Stimulated activated CD8-positive, alpha-beta memory T cell treated with anti-CD3 and anti-CD28 coated beads, Interleukin-12 subunit alpha, Interleukin-12 subunit beta, amount 100 ng/mL, for 24 hours (primary cell): ENCODE results near the gene FNBP1.
"Not testable (repeated sequence)": the region's sequence is repeated elsewhere in the genome, so short reads cannot be mapped to it uniquely, and the experiment has no call there.

Experiments used
- DNase-seq: peaks from one replicate; pipeline ENCODE4 v3.0.0-alpha.2; 2020; ENCODE audit errors: extremely low read depth

Gene FNBP1

GRCh38 chr9:129890718-129891299 is 152.2 kb downstream of the FNBP1 start:
- not testable (repeated sequence) for DNase-seq

GRCh38 chr9:129889941-129890717 is 152.9 kb downstream of the FNBP1 start:
- DNase-seq, result no peak

GRCh38 chr9:129889122-129889940 is 153.7 kb downstream of the FNBP1 start:
- no peak for DNase-seq

- peak; percentile 79 for DNase-seq
Measured at GRCh38 chr9:129888293-129889121, 154.5 kb downstream of the FNBP1 start.

GRCh38 chr9:129887334-129888292 is 155.4 kb downstream of the FNBP1 start:
- no peak for DNase-seq

GRCh38 chr9:129886226-129887174 is 156.5 kb downstream of the FNBP1 start:
- no peak for DNase-seq

GRCh38 chr9:129885670-129886106 is 157.3 kb downstream of the FNBP1 start:
- DNase-seq, result peak; percentile 83

GRCh38 chr9:129885018-129885669 is 157.8 kb downstream of the FNBP1 start:
- no peak for DNase-seq

- peak; percentile 93 for DNase-seq
Measured at GRCh38 chr9:129884220-129885017, 158.6 kb downstream of the FNBP1 start.

- DNase-seq, result no peak
Measured at GRCh38 chr9:129881547-129882324, 161.3 kb downstream of the FNBP1 start.

GRCh38 chr9:129880654-129881546 is 162.1 kb downstream of the FNBP1 start:
- DNase-seq, result no peak

- no peak for DNase-seq
Measured at GRCh38 chr9:129879991-129880653, 162.9 kb downstream of the FNBP1 start.

- DNase-seq, result no peak
Measured at GRCh38 chr9:129879103-129879699, 163.8 kb downstream of the FNBP1 start.

- no peak for DNase-seq
Measured at GRCh38 chr9:129878291-129878690, 164.7 kb downstream of the FNBP1 start.

GRCh38 chr9:129876815-129877214 is 166.2 kb downstream of the FNBP1 start:
- DNase-seq, result no peak
